Activated T-cell treated with anti-CD3 and anti-CD28 coated beads for 48 hours (primary cell): ENCODE results near the gene FLVCR2.

Experiments
- DNase-seq: peaks from one replicate; pipeline ENCODE4 v3.0.0-alpha.2; 2020; ENCODE audit warnings: low read depth

The FLVCR2 gene

DNA sequence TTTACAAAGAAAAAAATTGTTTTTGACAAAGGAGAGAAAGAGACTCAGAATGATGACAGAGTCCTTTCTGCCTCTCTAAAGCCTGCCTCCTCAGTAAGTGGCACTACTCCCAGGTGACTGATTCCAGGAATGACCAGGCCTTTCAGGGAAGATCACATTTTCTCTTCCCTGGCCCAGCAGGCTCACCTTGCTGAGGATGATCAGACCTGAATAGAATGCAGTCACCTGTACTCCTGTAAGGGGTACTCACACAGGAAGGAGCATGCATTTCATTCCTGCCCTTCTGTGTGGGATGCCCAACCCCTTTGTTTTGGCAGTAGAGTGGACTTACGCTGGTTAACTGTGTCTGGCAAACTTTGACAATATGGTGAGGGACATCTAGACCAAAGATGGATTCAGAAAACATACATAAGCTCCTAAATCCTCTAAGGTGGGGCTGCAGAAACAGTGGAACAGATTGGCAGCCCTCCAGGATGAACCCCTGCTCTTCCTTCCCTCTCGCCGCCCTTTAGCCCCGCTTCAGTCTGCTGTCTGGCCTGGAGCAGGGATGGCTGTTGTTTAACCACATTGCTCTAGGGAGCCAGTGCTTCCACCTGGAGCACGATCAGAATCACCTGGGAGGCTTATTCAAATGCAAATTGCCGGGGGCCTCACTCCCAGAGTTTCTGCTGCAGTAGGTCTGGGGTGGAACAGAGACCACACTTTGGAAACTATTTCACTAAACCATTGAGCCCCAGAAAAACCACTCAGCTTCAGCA lies 52.5 kb downstream of the FLVCR2 start:
- DNase-seq = no peak

DNA sequence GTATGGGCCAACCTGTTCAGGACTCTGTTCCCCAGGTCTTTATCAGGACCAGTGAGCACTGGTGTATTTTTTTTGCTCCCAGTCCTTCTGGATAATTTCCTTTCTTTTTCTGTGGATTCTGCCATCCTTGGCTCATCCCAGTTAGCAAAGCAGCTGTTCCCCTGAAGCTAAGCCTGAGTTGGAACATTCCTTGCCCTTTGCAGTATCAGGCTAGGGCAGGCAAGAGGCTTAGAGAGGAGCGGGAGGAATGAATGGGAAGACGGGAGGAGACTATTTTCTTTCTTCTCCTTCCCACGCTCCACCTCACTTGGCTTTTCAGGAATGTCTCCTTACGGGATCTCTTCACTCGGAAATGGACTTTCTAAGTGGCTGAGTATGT lies 53.0 kb downstream of the FLVCR2 start:
- DNase-seq = no peak

DNA sequence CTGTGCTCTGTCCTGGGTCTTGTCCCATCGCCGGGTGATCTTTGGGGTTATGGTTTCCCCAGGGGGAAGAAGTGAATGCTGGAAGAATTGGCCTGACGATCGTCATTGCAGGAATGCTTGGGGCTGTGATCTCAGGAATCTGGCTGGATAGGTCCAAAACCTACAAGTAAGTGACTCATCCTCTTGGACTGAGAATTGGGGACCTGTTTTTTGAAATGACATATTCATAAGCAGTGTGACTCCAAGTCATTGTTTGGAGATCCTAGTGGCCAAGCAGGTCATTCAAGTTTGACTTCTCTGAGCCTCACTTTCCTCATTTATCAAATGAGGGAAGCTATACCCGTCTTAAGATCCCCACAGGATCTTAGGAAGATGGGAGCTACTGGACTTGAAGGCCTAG lies 56.4 kb downstream of the FLVCR2 start:
- no peak for DNase-seq

DNA sequence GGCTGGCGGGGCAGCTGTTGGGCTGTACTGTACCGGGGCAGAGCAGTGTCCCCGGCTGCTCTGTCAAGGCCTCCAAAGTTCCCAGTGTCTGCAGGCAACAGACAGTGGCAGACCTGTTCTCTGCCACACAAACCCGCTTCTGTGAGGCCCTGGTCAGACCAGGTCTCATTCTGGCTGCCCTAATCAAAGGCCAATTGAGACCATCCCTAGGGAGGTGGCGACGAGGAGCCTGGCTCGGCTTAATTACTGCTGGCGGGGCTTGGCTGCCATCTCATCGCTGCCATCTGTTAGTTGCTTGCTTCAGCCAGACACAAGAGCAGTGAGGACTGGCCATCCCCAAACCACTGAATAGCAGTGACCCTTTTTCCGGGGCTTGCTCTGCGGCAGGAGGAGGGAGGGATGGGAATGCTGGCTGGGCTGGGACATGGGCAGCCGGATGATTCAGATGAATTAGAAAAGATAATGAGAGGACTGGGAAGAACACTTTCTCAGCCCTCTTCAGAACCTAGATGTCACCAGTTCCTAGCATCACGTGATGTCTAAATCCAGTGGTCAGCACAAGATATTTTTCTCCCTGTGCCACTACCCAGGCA lies 57.8 kb downstream of the FLVCR2 start:
- DNase-seq = no peak

DNA sequence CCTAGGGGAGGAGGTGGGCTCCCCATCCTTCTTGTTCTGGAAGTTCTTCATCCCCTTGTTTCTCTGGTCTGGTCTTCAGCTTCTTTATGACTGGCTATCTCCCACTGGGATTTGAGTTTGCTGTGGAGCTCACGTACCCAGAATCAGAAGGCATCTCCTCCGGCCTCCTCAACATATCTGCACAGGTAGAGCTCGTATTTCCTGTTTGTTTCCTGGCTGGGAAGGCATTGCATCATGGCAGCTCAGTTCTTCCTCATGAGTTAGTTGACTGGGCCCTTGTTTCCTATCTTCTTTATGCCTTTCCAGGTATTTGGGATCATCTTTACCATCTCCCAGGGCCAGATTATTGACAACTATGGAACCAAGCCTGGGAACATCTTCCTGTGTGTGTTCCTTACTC lies 62.5 kb downstream of the FLVCR2 start:
- DNase-seq = no peak

DNA sequence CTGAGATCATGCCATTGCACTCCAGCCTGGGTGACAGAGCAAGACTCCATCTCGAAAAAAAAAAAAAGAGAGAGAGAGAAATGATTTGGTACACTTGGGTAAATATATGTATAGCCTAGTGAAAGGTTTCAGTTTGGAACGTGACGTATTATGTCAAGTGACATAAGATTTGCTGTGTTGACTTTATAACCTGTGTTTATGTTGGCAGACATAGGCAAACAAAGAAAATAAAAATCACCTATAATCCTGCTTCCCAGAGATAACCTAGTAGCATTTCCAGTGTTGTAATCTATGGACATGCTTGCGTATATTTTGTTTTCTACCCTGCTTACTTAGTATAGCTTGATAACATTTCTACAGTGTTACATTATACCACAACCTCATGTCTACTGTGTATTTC lies 65.6 kb downstream of the FLVCR2 start:
- no peak for DNase-seq

DNA sequence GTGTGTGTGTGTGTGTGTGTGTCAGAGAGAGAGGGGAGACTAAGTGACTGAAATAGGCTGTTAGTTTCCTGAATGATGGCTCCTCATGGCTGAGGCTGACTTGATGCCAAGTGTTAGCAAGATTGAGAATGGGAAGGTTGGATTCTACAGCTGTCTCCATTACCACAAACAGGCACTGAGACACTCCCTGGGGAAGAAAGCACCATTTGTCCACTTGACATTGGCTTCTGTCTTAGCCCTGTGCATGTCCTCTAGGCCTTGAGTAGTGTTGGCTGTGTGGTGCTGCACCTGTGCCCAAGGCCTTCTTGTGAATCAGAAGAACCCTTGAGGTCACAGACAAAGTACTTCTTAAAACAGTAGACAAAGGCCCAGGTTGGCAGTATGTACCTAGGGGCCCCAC lies 66.6 kb downstream of the FLVCR2 start:
- DNase-seq = no peak

DNA sequence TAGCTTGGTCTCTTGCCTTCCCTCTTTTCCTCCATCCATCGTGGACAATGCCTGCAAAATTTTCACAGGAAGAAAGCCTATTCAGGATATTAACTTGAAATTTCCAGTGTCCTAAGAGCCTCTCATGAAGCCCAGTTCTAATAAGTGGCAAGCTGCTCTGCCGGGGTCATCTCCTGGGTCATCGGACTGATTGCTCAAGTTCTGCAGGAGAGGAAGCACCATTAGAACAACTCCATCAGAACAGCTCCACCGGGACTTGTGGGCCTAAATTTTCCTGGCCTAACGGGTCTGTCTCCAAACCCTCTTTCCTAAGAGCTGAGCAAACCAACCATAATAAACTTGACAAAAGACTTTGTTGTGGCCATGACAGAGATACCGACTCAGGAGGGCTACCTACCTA lies 68.3 kb downstream of the FLVCR2 start:
- DNase-seq = no peak

DNA sequence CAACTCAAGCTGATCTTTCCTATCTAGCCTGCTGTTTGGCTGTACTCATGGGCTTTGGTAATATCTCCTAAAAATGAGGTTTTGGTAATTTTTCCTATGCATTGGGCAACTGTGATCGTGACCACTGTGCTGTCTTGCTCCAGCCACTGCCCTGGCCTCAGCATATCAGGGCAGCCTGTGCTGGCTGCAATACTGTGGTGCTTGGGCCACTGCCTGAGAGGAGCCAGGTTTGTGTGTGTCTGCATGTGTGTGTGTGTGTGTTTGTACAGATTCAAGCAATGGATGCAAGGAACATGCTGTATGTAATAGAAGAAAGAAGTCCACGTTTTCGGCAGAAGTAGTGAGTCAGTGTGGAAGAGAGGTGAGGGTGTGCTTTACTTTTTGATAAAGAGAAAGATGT lies 69.2 kb downstream of the FLVCR2 start:
- DNase-seq = no peak

DNA sequence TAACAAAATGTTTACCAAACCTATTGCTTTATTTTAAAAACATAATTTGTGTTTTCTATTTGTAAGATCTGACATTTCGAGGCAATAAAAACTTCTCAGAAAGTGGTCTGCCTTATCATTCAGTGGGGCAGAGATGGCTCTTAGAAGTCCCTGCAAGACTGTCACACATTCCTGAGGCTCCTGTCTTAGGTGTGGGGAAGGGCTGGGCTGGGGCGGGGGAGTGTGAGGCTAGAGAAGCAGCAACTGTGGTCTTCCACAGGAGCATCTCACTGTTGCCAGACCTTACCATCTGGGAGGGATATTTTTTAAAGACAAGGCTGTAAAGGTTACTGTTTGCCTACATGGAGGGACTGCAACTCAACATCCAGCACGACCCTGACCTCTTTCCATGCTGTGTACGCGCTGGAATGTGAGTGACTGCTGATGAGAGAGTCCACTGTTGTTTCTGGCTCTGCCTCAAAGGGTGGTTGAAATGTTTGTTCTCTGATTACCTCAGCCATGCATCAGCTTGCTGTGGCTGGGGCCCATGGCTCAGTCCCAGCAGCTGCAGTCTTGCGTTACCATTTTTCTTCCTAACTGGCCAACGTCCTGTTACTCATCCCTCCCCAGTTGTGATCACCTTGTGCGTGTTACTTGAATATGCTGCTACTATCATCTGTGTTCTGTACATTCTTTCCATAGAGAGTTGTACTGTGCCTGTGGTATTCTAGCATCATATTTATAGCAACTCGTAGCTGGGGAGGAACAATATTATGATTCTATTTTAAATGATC lies 69.8 kb downstream of the FLVCR2 start:
- DNase-seq = no peak

DNA sequence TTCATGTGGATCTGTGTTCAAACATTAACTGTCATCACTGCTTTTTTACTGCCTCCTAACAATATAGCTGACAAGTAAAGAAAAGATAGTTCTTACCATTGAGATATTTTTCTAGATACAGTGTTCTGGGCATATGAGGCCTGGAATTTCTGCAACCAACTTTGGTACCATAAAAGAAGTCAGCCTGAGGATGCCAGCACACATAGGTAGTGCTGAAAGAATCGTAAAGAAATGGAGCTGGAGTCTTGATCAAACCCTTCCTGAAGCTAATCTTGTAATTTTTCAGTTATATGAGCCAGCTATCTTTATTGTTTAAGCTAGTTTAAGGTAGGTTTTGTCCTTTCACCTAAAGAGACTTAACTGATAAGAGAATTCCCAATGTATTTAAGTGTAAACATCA lies 70.9 kb downstream of the FLVCR2 start:
- DNase-seq = no peak

DNA sequence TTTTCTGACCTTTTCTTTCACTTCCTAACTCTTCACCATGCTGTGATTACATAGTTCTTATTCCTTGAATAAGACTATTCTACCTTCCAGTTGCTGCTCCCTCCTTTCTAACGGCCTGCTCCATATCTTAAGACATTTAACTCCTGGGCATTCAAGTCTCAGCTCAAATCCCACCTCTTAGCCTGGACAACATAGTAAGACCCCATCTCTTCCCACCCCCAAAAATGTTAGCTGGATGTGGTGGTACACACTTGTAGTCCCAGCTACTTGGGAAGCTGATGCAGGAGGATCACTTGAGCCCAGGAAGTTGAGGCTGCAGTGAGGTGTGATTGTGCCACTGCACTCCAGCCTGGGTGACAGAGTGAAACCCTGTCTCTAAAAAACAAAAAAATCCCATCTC lies 71.4 kb downstream of the FLVCR2 start:
- no peak for DNase-seq

DNA sequence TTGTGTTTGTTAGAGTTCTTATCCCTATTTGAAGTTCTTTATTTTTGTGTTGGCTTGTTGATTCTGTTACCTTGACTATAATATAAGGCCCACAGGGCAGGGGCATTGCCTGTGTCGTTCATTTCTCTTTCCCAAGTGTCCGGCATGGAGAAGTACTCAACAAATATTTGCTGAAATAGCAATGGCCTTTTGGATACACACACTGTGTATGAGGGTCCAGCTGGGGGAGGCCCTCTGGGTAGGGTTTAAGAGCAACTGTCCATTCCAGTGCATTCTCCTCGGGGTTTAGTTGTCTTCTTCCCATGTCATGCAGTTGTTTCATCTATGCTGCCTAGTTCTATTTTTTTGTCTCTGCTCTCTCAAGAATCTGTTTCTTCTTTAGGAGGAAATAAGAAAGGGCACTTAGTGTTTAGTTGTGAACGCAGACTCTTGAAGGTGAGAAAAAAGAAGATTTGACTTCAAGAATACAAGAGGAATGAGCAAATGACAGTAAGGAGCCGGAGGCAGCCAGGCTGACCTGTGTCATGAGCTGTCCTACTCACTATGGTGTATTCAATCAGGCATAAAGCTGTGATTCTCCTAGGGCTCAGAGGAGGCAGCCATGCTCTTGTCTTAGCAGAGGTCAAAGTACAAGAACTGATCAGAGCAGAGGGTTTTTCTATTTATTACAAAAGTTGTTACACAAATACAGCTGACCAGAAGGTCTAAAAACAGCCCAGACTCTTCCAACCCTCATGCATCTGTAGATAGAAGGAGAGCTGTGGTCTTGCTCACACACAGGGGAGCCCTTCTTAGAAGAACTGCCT lies 72.0 kb downstream of the FLVCR2 start:
- no peak for DNase-seq

DNA sequence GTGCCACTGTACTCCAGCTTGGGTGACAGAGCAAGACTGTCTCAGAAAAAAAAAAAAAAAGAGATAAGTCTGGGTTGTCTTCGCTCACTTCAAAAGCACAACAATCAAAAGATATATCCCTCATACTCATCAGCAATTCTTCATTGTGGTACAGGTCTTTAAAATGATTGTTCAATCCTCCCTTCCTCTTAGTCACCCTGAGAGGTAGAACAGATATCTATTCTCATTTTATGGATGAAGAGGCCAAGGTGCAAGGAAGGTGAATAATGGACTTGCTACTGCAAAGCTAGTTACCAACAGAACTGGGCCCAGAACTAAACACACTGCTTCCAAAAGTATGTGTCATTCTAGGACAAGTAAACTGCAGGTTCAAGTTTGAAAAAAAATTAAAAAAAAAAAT lies 75.1 kb downstream of the FLVCR2 start:
- DNase-seq = no peak

DNA sequence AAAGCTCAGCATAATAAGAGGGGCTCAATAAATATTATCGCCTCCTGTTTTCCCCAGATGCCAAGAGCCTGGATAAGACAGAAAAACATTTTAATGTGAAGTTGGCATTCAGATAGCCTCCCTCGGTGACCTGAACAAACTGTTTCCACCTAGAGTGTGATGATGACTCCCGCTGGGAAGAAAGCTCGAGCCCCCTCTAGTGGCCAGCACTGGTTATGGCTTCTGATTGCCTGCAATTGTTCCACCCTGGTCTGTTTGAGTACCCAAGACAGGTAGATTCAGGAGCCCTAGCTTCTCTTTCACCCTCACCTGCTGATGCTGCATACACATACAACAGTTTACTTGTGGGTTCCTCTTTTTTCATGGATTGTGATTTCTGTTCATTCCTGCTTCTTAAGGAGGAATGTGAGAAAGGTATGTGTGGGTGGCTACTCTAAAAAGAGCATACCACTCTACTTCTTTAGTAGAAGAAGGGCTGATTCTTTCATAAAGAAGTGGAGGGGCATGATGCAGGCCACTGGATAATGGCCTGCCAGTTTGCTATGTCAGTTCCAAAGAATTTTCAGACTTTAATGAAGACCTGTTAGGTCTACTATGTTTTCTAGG lies 75.8 kb downstream of the FLVCR2 start:
- DNase-seq = peak; percentile 72

DNA sequence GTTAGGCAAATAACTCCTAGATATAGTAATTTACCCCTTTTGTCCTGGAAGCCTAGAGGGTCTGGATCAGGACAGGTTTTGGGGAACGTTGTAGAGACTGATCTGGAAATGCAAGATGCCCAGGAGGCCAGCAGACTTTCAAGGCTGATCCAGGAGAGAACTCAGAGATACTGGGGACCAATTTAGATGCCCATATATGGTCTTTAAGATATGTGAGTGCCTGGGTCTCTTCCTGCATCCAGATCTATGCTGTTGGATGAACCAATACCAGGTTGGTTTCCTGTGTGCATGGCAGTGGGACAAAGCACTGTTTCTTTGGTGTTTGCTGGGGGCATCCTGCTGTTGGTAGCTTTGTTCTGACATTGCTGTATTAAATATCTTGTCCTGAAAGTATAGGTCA lies 76.8 kb downstream of the FLVCR2 start:
- no peak for DNase-seq

DNA sequence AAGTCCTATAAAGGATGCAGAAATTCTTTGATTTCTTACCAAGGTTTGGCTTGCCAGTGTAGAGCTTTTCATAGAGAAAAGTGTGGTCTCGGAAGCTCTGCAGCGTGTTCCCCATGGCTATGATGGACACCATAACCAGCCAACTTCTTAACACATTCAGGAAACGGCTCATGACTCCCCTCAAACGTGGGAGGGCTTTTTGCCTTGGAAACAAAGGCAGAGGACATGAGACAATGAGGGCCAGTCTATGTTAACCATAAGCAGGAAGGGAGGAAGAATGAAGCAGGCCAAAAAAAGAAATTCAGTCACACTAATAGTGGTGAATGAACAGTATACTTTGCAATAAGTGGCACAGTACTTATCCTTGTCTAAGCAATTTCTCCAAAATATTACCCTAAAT lies 78.9 kb downstream of the FLVCR2 start:
- no peak for DNase-seq

DNA sequence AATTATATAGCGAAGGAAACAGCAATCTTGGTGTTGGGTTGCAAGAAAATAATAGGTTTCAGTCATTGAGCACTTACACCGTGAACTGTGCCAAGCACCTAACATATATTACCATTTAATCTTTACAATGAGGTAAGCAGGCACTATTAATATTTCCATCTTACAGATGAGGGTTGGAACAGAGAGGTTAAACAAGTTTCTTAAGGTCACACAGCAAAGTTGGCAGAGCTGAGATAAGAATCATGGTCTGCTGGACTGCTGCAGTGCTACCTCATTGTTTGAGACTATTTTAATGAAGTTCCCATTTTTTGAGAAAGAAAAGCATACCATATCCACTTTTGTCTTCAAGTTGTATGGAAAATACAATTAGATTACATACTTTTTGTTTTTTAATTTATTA lies 80.5 kb downstream of the FLVCR2 start:
- DNase-seq = no peak

DNA sequence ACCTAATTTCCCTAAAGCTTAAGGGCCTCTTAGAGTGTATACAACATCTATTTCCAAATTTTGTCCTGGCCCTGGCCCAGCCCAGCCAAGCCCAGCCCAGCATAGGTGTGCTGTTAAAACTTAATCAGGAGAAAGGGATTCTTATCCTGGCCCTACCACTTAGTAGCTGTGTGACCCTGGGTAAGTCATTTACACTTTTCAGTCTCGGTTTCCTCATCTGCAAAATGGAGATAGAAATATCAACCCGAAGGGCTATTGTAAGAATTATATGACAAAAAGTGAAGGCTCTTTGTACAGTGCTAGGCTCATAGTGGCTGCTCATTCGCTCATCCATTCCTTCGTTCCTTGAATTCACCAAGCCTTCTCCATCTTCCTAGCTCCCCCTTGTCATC lies 81.8 kb downstream of the FLVCR2 start:
- DNase-seq = no peak

DNA sequence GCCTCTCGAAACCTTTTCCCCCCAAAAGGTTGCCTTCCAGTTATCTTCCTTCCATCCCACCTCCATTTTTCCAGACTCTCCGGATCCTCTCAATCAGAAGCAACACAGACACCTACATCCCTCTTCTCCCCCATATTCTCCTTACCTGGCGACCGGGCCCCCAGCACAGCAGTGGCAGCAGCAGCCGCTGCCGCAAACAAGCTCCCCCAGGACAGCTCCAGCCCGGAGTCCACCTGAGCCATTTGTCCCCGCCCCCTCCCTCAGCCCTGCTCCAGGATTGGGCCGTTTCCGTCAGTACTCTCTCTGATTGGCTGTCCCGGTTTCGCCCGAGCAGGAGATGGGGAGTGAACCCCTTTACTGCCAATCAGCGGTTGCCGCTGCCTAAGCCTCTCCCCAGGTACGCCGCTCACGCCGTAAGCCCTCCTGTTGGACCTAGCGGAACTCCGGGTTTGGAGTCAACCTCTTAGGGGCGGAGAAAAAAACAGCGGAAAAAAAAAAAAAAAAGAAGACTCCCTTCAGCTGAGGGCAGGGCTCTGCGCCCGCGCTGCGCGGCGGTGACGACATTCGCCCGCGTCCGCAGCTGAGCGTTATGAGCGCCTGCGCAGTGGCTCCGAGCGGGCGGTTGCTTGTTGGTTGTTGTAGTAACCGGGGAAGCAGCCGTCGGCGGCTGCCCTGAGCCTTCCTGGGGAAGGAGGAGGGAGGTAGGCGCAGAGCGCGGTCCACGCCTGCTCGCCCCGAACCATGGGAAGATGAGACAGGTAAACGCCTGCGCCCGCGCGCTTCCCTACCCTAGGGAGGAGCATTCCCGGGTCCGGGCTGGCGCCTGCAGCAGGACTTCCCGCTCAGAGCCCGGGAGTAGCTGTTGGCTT lies 82.4 kb downstream of the FLVCR2 start, which contains the start of the genes ERG28 and TTLL5:
TSS of gene ERG28 (minus strand) at position 247 of the 869 bp plus-strand sequence. CDS start 3,374 bp downstream, outside the sequence.
TSS of gene TTLL5 (plus strand) at position 617 of the 869 bp plus-strand sequence. CDS start 1,904 bp downstream, outside the sequence.
- peak; percentile 95 for DNase-seq

DNA sequence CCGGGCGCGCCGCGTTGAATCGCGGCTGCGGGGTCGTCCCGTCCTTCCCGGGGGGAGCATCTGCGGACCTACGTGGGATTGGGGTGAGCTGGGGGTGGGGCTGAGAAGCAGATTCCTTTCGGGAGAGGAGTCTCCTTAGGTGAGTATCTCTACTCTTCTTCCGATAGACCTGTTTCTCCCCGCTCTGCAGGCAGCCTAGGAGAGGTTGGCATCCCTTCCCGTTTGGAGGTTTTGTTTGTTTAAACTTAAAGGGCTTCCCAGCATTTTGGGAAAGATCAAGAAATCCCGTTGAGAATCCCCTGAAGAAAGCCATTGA lies 83.0 kb downstream of the FLVCR2 start:
- DNase-seq = no peak
